ENCODE data around the gene RNPS1. TPM values are rescaled to one million over a fixed set of nuclear protein-coding genes. Genes with fewer than 3 reads are reported as not detected.

The RNPS1 gene
- total and polyA plus RNA-seq, 12 donors = 61.7 to 136 (median 118) TPM

GRCh38 chr16:2213817-2214718 is 53.9 kb downstream of the RNPS1 start:
- intact Hi-C loops (cut with DNase I) = no loop called here
- 1% methylated on average over 68 to 98 of the region's 98 CpGs for WGBS, 2 donors

DNA sequence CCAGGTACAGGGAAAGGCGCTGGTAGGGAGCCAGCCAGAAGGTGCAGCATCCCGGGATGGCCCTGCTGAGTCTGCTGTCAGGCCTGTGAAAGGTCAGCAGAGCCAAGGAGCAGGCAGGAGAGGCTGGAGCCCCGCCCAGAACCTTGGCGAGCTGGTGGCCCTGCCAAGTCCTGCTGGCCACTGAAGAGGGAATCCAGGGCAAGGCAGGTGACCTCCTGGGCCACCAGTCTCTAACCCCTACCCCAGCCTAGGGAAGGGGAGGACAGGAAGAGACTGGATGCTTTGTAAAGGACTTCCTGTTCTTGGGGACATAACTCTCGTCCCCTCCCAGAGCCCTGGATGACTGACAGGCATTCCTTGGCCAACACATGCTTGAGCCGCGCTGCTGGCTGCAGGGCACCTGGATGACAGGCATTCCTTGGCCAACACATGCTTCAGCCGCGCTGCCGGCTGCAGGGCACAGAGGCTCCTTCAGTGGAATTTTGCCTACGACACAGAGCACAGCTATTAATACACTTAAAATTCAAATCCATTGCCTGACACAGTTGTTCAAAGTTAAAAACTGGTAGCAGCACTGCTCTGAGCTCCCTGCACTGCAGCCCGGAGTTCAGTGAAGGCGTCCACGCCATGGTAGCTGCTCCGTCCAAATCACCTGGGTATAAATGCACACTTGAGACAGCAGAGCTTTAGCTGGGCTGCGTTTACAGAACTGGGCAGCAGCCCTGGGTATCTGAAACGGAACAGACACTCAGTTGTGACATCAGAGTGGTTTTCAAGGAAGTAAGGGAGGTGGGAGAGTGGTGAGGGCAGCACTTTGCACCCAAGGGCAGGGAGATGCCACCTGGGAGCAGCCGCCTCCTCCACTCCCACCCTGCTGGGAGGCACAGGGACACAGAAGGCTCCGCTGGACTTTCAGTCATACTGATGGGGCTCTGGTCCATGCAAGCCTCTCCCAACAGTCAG is 55.3 kb downstream of the RNPS1 start:
- Histone ChIP-seq H3K27ac (peak overlapping the region; percentile 72 to 94 (median 86)), H3K27me3 (no peaks in the 10 kb centered on the region), H3K9me3 (no peaks in the 10 kb centered on the region), H3K4me1 (peaks cover 17 to 49% (median 32%) of the 10 kb centered on the region in 9 donors), H3K36me3 (peaks cover 0 to 27% (median 16%) of the 10 kb centered on the region in 9 donors), H3K4me3 (peak overlapping the region in 9 of 10 donors; percentile 63 to 97 (median 87))
- TF ChIP-seq CTCF (IDR thresholded peaks at IDR 0.05) = no peak
- intact Hi-C loops (cut with DNase I) = no loop called here
- ATAC-seq (peak in 7 of 8 donors; percentile 2 to 50 (median 25)), DNase-seq (peak; percentile 52 to 64)
- 40 to 44% methylated on average over 19 of the region's 19 CpGs for WGBS, 2 donors

More at GRCh38 chr16:2213817-2214718, 53.9 kb downstream of the RNPS1 start:
- Histone ChIP-seq H3K4me1 (peaks cover 17 to 49% (median 32%) of the 10 kb centered on the region in 9 donors), H3K4me3 (peak overlapping the region; percentile 40 to 97 (median 86)), H3K36me3 (peaks cover 0 to 13% (median 2%) of the 10 kb centered on the region in 9 donors), H3K9me3 (no peaks in the 10 kb centered on the region), H3K27me3 (no peaks in the 10 kb centered on the region), H3K27ac (peak overlapping the region; percentile 22 to 94 (median 86))
- TF ChIP-seq CTCF (IDR thresholded peaks at IDR 0.05) = no peak
- DNase-seq (no peak), ATAC-seq (no peak)

GRCh38 chr16:2211923-2212347 is 56.0 kb downstream of the RNPS1 start:
- 62 to 64% methylated on average over 11 of the region's 11 CpGs for WGBS, 2 donors
- TF ChIP-seq CTCF (IDR thresholded peaks at IDR 0.05) = no peak
- Histone ChIP-seq H3K4me1 (peaks cover 17 to 50% (median 33%) of the 10 kb centered on the region in 9 donors), H3K27me3 (no peaks in the 10 kb centered on the region), H3K36me3 (peaks cover 0 to 35% (median 18%) of the 10 kb centered on the region in 9 donors), H3K27ac (peak overlapping the region in 8 of 10 donors; percentile 77 to 94 (median 88)), H3K9me3 (no peaks in the 10 kb centered on the region), H3K4me3 (peak overlapping the region in 1 of 10 donors; percentile 10)
- peak in 2 of 8 donors; percentile 1 to 13 for ATAC-seq
- intact Hi-C loops (cut with DNase I) = no loop called here
- no peak for DNase-seq

All from heart right ventricle (tissue), 16 donors.